Urothelium cell line (cell line): ENCODE data around the gene FAM186B.

ENCODE experiments used
- DNase-seq: peaks from one replicate; pipeline ENCODE4 v3.0.0; 2011; ENCODE audit warnings: low spot score, mixed read lengths
- FAIRE-seq: peaks from 2 replicates; lab custom pipeline; 2011; peaks lifted over from hg19 to GRCh38; lab: Jason Lieb, UNC

Gene FAM186B

DNA sequence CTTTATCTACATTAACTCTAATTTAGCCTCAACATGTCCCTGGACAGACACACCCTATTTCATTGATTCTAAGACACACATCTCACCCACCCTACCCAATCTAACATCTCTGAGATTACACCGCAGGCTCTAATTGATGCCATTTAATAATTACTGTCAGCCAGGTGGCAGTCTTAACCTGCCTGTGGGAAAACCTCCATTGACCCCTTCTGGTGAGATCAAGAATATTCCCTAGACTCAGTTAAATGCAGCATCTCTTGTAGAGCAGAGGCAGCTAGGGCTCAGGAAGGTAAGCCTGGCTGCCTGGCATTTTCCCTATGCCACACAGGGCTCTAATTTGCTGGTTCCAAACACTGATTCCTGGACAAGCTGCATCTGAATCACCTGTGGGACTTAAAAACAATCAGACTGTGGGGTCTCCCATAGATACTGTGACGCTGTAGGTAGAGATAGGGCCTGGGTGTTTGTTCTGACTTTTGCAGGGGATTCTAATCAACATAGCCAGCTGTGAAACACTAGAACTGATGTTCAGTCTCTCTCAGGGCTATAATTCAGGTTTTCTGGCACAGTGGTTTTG lies 51.8 kb downstream of the FAM186B start:
- DNase-seq (peak; percentile 58), FAIRE-seq (no peak)

DNA sequence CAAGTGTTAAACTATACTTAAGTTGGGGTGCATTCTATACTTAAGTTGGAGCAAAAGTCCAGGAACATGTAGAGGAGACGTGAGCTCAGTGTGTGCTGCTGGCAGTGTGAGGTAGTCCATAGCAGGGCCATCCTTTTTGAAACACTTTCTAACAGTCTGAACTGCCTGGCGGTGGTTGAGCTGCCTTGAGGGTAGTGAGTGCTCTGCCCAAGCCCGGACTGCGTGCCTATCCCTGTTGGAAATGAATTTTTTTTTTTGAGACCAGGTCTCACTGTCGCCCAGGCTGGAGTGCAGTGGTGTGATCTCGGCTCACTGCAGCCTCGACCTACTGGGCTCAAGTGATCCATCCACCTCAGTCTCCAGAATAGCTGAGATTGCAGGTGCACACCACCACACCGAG lies 52.5 kb downstream of the FAM186B start:
- FAIRE-seq (no peak), DNase-seq (no peak)

DNA sequence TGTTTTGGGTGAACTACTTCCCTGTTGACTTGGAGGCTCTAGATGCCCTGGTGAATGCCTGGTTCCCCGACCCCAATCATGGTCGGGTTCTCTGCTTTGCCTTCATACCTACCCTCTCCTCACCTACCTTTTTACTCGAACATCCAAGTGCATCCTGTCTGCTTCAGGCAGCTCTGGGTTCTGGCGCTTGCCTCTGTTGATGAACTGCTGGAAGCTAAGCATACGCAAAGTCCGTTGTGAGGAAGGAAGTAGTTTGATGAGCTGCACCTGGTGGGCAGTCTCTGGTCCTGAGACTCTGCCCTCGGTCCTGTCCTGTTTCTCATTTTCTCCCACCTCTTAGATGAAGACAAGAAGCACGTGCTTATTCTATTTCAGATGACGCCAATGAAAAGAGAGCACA lies 53.0 kb downstream of the FAM186B start:
- FAIRE-seq (no peak), DNase-seq (no peak)

DNA sequence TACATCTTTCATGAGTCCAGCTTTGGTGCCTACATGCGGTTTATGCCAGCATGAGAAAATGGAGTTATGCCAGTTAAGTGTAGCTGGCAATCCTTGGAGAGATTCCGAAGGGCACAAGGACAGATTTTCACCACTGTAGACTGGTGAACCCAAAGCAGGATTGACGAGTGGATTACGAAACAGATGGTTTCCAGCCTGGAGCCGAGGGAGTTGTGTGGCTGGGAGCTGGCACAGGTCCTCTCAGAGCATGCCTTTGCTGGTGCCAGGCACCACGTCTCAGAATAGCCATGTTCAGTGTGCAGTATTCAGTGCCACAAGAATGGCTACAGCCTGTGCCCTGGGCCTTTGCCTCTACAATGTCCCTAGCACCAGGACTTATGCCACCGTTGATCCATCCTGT lies 53.4 kb downstream of the FAM186B start:
- no peak for FAIRE-seq

DNA sequence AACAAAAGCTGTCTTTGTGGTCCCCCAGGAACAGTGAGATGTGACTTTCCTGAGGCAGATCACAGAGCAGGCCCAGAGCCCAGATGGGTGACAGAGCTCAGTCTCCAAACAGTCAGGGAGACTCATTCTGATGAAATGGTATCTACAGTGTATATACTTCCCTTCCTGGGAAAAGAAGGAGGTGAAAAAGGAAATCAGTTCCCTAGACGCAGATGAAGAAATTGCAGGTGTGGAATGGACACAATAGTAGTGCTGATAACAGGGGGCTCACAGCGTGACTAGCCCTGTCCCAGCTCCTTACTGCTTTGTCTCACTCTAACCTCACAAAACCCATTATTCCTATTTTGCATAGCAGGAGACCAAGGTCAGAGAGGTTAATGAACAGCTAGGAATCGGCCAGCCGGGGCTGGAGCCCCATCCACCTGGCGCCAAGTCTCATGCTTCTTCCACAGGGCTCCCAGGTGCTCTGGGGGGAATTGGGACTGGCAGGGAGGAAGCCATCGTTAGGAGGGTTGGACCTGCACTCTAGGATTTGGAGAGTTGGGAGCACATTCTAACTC lies 54.7 kb downstream of the FAM186B start:
- no peak for DNase-seq
- FAIRE-seq, result no peak

More for the DNA sequence above, 53.4 kb downstream of the FAM186B start:
- no peak for DNase-seq

DNA sequence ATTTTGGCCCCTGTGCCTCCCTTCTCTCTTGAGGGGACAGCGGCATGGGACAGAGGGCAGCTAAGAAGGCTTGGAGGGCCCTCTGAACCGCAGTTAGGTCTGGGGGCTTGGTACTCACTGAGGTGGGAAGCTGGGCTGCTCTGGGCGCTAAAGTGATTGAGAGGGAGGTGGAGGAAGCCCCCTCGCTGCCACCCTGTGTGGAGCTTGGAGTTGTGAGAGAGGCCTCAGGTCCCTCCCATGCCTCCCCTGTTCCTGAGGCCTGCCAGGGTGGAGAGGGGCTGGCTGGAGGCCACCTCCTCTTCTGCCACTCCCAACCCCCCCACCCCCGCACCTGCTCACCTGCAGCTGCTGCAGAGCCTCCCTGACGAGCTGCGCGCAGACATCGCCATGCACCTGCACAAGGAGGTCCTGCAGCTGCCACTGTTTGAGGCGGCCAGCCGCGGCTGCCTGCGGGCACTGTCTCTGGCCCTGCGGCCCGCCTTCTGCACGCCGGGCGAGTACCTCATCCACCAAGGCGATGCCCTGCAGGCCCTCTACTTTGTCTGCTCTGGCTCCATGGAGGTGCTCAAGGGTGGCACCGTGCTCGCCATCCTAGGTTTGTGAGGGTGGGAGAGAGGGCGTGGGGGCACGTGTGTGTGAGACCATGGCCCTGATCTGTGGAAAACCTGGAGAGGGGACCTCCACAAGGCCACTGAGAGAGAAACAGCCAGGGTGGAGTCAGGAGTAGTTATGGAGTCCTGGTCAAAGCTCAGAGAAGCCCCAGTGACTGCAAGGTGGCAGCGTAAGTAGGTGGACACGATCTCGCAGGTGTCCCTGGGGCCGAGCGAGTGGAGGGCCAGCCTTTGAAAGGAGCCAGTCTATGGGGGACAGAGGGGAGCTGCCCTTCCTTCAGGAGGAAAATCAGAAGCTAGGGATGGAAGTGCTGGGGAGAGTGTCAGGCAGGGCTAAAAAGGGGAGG lies 55.4 kb downstream of the FAM186B start:
- FAIRE-seq (no peak), DNase-seq (no peak)

DNA sequence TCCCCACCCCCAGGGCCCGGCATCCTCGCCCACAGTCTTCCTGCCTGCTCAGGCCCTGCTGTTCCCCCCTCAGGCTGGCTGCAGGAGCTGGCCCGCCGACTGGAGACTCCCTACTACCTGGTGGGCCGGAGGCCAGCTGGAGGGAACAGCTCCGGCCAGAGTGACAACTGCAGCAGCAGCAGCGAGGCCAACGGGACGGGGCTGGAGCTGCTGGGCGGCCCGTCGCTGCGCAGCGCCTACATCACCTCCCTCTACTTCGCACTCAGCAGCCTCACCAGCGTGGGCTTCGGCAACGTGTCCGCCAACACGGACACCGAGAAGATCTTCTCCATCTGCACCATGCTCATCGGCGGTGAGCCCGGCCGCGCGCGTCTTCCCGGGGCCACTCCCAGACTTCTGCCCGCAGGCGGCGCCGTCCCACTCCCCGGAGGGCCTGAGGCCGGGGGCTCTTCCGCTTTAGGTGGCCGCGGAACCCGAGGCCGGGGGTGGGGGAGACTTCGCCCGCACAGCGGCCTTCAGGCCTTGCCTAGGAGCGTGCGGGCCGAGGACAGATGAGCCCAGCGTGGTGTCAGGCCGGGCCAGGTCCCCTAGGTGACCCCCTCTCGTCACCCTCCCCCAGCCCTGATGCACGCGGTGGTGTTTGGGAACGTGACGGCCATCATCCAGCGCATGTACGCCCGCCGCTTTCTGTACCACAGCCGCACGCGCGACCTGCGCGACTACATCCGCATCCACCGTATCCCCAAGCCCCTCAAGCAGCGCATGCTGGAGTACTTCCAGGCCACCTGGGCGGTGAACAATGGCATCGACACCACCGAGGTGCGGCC lies 56.4 kb downstream of the FAM186B start:
- DNase-seq, result no peak
- FAIRE-seq, result no peak

DNA sequence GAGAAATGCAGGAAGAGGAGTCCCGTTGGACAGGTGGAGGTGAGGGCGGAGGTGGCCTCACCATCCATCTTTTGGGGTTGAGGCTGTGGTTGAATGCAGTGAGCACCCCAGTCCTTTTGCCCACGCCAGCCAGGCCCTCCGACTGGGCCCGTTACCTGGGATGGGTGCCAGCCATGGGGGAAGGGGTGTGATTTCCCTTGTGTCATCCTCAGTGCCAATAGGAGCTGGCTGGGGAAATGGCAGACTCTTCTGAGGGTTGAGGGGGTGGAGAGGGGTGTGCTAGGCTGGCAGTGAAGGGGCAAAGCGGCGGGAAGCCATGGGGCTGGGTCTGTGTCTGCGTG lies 57.0 kb downstream of the FAM186B start:
- FAIRE-seq (no peak), DNase-seq (no peak)

DNA sequence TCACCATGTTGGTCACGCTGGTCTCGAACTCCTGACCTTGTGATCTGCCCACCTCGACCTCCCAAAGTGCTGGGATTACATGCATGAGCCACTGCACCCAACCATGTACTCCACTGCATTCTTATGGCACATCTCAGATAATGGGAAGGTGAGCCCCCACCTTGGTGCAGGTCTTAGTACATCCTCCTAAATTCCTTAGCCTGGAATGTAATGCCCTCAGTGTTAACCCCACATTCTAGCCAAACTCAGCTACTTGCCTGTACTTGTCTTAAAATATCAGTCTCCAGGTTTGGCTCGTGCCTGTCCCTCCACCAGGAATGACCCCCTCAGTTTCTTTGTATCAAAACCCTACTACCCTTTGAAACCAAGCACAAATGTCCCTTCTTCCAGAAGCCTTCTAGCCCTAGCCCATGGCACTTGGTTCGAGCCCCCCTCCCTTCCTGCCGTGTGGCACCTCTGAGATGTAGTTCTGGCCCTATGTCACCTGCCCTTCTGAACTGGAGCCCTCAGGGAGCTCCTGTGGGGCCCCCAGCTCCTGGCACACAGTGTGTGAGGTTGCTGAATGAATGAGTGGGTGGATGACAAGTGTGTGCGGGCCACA lies 58.2 kb downstream of the FAM186B start:
- no peak for FAIRE-seq
- no peak for DNase-seq

GRCh38 chr12:49546481-49546880 lies 59.0 kb downstream of the FAM186B start:
- no peak for DNase-seq

GRCh38 chr12:49545815-49546214 lies 59.6 kb downstream of the FAM186B start:
- FAIRE-seq (no peak), DNase-seq (no peak)

More at GRCh38 chr12:49546481-49546880, 59.0 kb downstream of the FAM186B start:
- FAIRE-seq, result no peak

DNA sequence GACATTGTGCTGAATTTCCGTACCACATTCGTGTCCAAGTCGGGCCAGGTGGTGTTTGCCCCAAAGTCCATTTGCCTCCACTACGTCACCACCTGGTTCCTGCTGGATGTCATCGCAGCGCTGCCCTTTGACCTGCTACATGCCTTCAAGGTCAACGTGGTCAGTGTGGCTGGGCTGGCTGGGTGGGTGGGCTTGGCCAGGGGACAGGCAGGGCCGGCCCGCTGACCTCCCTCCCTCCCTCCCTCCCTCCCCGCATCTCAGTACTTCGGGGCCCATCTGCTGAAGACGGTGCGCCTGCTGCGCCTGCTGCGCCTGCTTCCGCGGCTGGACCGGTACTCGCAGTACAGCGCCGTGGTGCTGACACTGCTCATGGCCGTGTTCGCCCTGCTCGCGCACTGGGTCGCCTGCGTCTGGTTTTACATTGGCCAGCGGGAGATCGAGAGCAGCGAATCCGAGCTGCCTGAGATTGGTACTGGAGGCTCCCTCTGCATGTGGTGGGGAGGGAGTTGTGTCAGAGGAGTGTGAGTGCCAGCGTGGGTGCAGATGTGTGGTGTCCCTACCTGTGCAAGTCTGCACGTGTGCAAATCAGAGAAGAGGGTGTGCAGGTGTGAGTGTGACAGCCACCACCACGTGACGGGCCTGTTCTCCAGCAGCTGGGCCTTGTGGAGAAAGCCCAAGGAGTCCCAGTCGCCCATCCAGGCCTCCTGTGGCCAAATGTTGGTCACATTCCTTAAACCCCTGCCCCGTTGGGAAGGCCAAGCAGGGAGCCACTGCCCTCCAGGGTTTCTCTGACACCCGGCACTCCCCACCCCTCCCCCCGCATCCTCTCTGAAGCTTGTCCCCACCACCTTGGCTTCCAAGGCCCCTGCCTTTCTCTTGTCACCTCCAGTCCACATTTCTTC lies 61.3 kb downstream of the FAM186B start:
- FAIRE-seq, result no peak
- no peak for DNase-seq

DNA sequence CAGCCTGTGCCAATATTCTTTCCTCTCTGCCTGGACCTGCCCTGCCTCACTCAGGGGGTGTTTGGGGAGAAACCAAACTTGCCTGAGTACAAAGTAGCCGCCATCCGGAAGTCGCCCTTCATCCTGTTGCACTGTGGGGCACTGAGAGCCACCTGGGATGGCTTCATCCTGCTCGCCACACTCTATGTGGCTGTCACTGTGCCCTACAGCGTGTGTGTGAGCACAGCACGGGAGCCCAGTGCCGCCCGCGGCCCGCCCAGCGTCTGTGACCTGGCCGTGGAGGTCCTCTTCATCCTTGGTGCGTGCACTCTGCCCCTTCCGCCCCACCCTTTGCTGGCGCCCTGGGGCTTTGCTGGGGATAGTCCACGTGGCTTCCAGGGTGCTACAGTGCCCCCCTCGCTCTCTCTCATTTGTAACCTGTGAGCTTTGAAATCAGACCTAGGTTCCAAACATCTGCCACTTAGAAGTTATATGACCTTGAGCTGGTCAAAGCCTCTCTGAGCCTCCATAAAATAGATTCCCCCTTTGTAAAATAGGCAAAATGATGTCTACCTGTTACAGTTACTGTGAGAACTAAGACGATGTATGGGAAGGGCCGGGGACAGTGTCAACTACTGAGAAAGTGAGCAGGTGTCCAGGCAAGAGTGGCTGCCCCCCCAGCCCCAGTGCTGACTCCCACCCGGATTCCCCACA lies 62.1 kb downstream of the FAM186B start:
- FAIRE-seq (no peak), DNase-seq (no peak)

- DNase-seq, result no peak
Measured at GRCh38 chr12:49542592-49543160, 62.8 kb downstream of the FAM186B start.

DNA sequence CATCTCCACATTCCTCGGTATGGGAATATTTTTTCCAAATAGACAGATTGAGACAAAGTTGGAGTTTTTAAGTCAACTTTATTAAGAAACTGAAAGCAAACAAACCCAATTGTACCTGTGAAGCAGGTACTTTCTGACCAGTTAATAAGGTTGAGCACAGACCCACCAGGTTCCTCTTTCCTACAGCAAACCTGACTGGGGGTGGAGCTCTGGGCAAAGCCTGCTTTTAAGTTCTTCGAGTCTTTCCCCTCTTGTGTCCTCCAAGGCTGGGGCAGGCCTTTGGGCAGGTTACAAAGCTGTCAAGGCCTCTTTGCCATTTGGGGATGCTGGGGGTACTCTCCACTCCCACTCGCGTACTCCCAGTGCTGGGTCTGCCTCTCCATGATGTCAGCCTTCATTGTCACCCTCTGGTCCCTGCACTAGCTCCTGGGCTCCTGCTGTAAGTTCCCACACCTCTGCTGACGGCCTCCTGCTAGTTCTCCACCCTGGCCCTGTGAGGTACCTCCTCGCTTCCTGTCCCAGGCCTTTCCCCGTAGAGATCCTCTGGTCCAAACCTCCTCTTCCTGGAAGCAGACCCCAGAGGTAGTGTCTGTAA lies 63.4 kb downstream of the FAM186B start:
- FAIRE-seq (no peak), DNase-seq (no peak)

More at GRCh38 chr12:49542592-49543160, 62.8 kb downstream of the FAM186B start:
- FAIRE-seq, result no peak

- FAIRE-seq, result no peak
- no peak for DNase-seq
Measured at GRCh38 chr12:49541140-49541861, 64.1 kb downstream of the FAM186B start.

DNA sequence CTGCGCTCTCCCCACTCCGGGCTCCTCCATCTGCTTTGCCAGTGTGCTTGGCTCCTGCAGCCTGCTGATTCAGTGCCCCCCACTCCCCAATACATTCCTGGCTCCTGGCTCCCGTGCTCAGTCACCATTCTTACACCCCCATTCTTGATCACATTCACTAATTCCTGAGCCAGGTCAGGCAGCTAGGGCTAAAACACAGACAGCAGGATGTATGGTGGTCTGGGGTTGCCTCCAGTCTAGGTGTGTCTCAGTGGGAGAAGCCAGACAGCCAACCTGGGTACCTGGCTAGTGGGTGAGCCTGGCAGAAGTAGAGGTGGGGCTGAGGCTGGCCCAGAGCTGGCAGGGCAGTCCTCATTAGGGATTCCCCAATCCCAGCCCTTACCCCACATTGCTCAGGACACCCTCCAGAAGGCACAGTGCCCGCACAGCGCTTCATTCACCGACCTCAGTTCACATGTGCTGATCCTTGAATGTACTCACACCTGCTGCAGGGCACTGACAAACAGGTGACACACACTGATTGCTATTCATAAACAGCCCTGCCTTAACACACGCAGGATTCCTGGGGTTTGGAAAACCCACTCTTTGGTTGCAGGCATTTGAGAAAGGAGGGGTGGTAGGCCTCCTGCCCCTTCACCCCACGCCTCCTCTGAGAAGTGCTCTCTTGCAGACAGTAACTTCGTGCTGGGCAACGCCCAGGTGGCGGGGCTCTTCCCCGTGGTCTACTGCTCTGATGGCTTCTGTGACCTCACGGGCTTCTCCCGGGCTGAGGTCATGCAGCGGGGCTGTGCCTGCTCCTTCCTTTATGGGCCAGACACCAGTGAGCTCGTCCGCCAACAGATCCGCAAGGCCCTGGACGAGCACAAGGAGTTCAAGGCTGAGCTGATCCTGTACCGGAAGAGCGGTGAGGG lies 65.0 kb downstream of the FAM186B start:
- peak; percentile 37 for FAIRE-seq
- DNase-seq, result no peak
